Ascending aorta (tissue), 2 donors: ENCODE measurements around the gene IRX6. TPM values are rescaled to one million over a fixed set of nuclear protein-coding genes. Genes with fewer than 3 reads are reported as not detected.

ENCODE experiments used
- DNase-seq, 2 donors: peaks; one replicate each; pipeline ENCODE4 v3.0.0-alpha.2; 2019; ENCODE audit warnings: low spot score in 2 of 2
- H3K27ac ChIP-seq, 2 donors: fragments of 200-600 bp; sonication (generic); one replicate each; pipeline ENCODE4 v1.5.1; 2016 to 2017; ENCODE audit warnings: mild to moderate bottlenecking in 1 of 2
- H3K27me3 ChIP-seq: fragments of 200-600 bp; sonication (generic); one replicate; pipeline ENCODE4 v1.5.1; 2017
- H3K36me3 ChIP-seq, 2 donors: fragments of 200-600 bp; sonication (generic); one replicate each; pipeline ENCODE4 v1.5.1; 2016
- H3K4me1 ChIP-seq, 2 donors: fragments of 200-600 bp; sonication (generic); one replicate each; pipeline ENCODE4 v1.5.1; 2016 to 2017; ENCODE audit warnings: mild to moderate bottlenecking in 1 of 2
- H3K4me3 ChIP-seq, 2 donors: fragments of 200-600 bp; sonication (generic); one replicate each; pipeline ENCODE4 v1.5.1; 2016 to 2017; ENCODE audit warnings: mild to moderate bottlenecking in 1 of 2
- H3K9me3 ChIP-seq, 2 donors: fragments of 200-600 bp; sonication (generic); one replicate each; pipeline ENCODE4 v1.5.1; 2016
- CTCF ChIP-seq, 3 experiments: fragments of 200-600 bp in 2 of 3; fragments of 450-650 bp in 1 of 3; sonication (generic) in 2 of 3; IDR thresholded peaks; one replicate each; pipeline ENCODE4 v1.5.1; 2016 to 2019; ENCODE audit warnings: antibody characterized with exemption in 3 of 3, mild to moderate bottlenecking in 1 of 3, moderate library complexity in 1 of 3
- intact Hi-C: fragments of 100-400 bp; cut with DNase I; formaldehyde crosslinking; loops from one replicate; pipeline ENCODE4 v1.15.1; 2023
- total RNA-seq: library from RNA; depleted of rRNA; stranded (reverse); fragments of >200 nt; gene quantifications from one replicate; pipeline ENCODE4 v1.1.0, GENCODE V29; 2016

IRX6 gene
- total RNA-seq, 1 donor from 2014 or later = 1.5 TPM

GRCh38 chr16:55351936-55352335 is 27.9 kb downstream of the IRX6 start:
- no peaks in the 10 kb centered on the region for H3K9me3 ChIP-seq
- no peak for TF ChIP-seq CTCF (IDR thresholded peaks at IDR 0.05)
- no peaks in the 10 kb centered on the region for H3K4me1 ChIP-seq
- H3K27me3 ChIP-seq = no peaks in the 10 kb centered on the region
- no peak for DNase-seq
- intact Hi-C loops = no loop called here
- H3K27ac ChIP-seq = no peak overlapping the region
- no peak overlapping the region for H3K4me3 ChIP-seq
- no peaks in the 10 kb centered on the region for H3K36me3 ChIP-seq

GRCh38 chr16:55357241-55357640 is 33.2 kb downstream of the IRX6 start:
- no peak for TF ChIP-seq CTCF (IDR thresholded peaks at IDR 0.05)
- no peaks in the 10 kb centered on the region for H3K9me3 ChIP-seq
- H3K36me3 ChIP-seq = no peaks in the 10 kb centered on the region
- no peak for DNase-seq
- no peak overlapping the region for H3K27ac ChIP-seq
- H3K4me1 ChIP-seq = no peaks in the 10 kb centered on the region
- intact Hi-C loops = no loop called here
- no peaks in the 10 kb centered on the region for H3K27me3 ChIP-seq
- no peak overlapping the region for H3K4me3 ChIP-seq

- no peak overlapping the region for H3K4me3 ChIP-seq
- no peaks in the 10 kb centered on the region for H3K4me1 ChIP-seq
- H3K27ac ChIP-seq = no peak overlapping the region
- no peak for TF ChIP-seq CTCF (IDR thresholded peaks at IDR 0.05)
- no peaks in the 10 kb centered on the region for H3K9me3 ChIP-seq
- no peaks in the 10 kb centered on the region for H3K27me3 ChIP-seq
- no peak for DNase-seq
- no peaks in the 10 kb centered on the region for H3K36me3 ChIP-seq
- intact Hi-C loops = no loop called here
These were observed 35.9 kb downstream of the IRX6 start for GRCh38 chr16:55359946-55360345.

- H3K9me3 ChIP-seq = no peaks in the 10 kb centered on the region
- no peak overlapping the region for H3K27ac ChIP-seq
- intact Hi-C loops = no loop called here
- no peak for DNase-seq
- H3K4me3 ChIP-seq = no peak overlapping the region
- H3K27me3 ChIP-seq = no peaks in the 10 kb centered on the region
- H3K4me1 ChIP-seq = peaks cover 0 to 16% of the 10 kb centered on the region in 2 donors
- TF ChIP-seq CTCF (IDR thresholded peaks at IDR 0.05) = no peak
- no peaks in the 10 kb centered on the region for H3K36me3 ChIP-seq
These were observed 40.8 kb downstream of the IRX6 start for GRCh38 chr16:55364811-55365210.

- no peaks in the 10 kb centered on the region for H3K9me3 ChIP-seq
- H3K4me3 ChIP-seq = peak overlapping the region; percentile 13
- H3K27me3 ChIP-seq = no peaks in the 10 kb centered on the region
- H3K4me1 ChIP-seq = peaks cover 0 to 19% of the 10 kb centered on the region in 2 donors
- intact Hi-C loops = no loop called here
- H3K27ac ChIP-seq = peak overlapping the region; percentile 22 to 43
- no peak for DNase-seq
- TF ChIP-seq CTCF (IDR thresholded peaks at IDR 0.05) = no peak
- no peaks in the 10 kb centered on the region for H3K36me3 ChIP-seq
These were observed 43.4 kb downstream of the IRX6 start for GRCh38 chr16:55367301-55367811.
